22Rv1 (cell line): ENCODE measurements around the gene PHLDB3.

Experiments
- CTCF ChIP-seq: fragments of 450-650 bp; IDR thresholded peaks from 2 replicates; pipeline ENCODE4 v1.5.1; 2017; ENCODE audit warnings: mild to moderate bottlenecking
- ZFX ChIP-seq: fragments of 450-650 bp; IDR thresholded peaks from 2 replicates; pipeline ENCODE4 v1.6.1; 2017; ENCODE audit warnings: antibody characterized with exemption, borderline replicate concordance

DNA sequence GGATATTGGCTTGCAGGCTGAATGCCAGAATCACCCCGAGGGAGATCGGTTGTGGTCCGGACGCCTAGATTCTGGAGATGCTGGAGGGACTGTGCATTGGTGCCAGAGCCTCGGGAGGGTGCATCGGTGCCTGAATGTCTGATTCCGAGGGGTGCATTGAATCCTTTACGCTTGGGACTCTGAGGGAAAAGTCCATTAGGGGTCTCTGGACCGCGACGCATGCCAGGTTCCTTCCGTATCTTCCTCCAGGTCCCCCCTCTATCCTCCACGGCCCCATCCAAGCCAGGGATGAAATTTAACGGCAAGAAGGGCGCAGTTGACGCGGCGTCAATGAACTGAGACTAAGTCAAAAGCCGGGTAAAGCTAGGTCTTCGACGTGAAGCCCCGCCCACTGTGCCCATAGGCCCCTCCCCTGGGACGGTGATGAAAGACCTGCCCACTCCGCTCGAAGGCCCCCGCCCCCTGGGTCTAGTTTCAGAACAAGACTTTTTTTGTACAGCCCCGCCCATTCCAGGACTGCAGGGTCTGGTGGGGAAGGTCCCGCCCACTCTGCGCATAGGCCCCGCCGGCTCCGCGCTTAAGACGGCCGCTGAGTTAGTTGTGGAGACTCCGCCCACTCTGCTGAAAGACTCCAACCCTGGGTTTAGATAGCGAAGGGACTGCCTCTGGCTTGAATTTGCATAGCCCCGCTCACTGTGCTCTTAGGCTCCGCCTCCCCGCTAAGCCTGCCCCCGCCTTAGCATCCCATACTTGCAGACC is 29.2 kb upstream of the PHLDB3 start:
- TF ChIP-seq ZFX (no peak), CTCF (no peak)
